MM.1S (cell line): ENCODE measurements around the gene CAMK1G.

ENCODE experiments used
- EZH2 ChIP-seq: fragments of 300-600 bp; sonication (generic); optimal IDR thresholded peaks from 2 replicates; pipeline ENCODE3; 2017; ENCODE audit warnings: low read depth, mild to moderate bottlenecking, antibody characterized with exemption, low read length, mixed read lengths
- EZH2phosphoT487 ChIP-seq: fragments of 300-600 bp; sonication (generic); IDR thresholded peaks from 2 replicates; pipeline ENCODE4 v1.6.1; 2018; ENCODE audit warnings: antibody characterized with exemption, low read length
- TF ChIP-seq, protein P1 (sequence below): fragments of 300-600 bp; sonication (generic); IDR thresholded peaks from 2 replicates; pipeline ENCODE4 v1.5.1; 2016; ENCODE audit warnings: antibody characterized with exemption, low read length, mixed read lengths

GRCh38 chr1:209633335-209633997 is 50.0 kb downstream of the CAMK1G start:
- TF ChIP-seq, protein P1, sequence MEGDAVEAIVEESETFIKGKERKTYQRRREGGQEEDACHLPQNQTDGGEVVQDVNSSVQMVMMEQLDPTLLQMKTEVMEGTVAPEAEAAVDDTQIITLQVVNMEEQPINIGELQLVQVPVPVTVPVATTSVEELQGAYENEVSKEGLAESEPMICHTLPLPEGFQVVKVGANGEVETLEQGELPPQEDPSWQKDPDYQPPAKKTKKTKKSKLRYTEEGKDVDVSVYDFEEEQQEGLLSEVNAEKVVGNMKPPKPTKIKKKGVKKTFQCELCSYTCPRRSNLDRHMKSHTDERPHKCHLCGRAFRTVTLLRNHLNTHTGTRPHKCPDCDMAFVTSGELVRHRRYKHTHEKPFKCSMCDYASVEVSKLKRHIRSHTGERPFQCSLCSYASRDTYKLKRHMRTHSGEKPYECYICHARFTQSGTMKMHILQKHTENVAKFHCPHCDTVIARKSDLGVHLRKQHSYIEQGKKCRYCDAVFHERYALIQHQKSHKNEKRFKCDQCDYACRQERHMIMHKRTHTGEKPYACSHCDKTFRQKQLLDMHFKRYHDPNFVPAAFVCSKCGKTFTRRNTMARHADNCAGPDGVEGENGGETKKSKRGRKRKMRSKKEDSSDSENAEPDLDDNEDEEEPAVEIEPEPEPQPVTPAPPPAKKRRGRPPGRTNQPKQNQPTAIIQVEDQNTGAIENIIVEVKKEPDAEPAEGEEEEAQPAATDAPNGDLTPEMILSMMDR = no peak
- TF ChIP-seq EZH2phosphoT487 = no peak
- TF ChIP-seq EZH2 = no peak
